Mammary epithelial cell (primary cell): ENCODE measurements around the gene PADI3.

Experiments
- CTCF ChIP-seq, 2 donors: IDR thresholded peaks in 1 of 2; conservative IDR thresholded peaks in 1 of 2; 2 replicates each; pipeline ENCODE4 v1.5.1; 2011 to 2012; ENCODE audit warnings: inconsistent platforms in 2 of 2, low read length in 2 of 2, mild to moderate bottlenecking in 2 of 2, control low read depth in 1 of 2, low read depth in 1 of 2; ENCODE audit not compliant: insufficient read depth in 1 of 2; ENCODE audit errors: extremely low read depth in 1 of 2
- EZH2 ChIP-seq: IDR thresholded peaks from 2 replicates; pipeline ENCODE4 v1.6.1; 2012; ENCODE audit warnings: low read length, inconsistent platforms, borderline replicate concordance

GRCh38 chr1:17310068-17310640 lies 61.3 kb downstream of the PADI3 start:
- TF ChIP-seq CTCF (conservative IDR thresholded peaks at IDR 0.05 in 1 of 2, IDR thresholded peaks at IDR 0.05 in 1 of 2; ENCODE audit: extremely low read depth in 1 of 2, insufficient read depth in 1 of 2, low read depth in 1 of 2, low read length in 2 of 2) (no peak), EZH2 (no peak)
